Measurements from ENCODE around the gene PRPF6.

PRPF6 gene

GRCh38 chr20:64073476-64074183, 92.7 kb downstream of the PRPF6 start:
- Histone ChIP-seq H3K36me3 (ENCODE audit: insufficient read depth, low read length) (no peaks in the 10 kb centered on the region), H3K4me1 (ENCODE audit: insufficient read depth, low read length) (no peaks in the 10 kb centered on the region; the same call in 1 of the 2 replicates), H3K9ac (ENCODE audit: low read depth, low read length) (no peak overlapping the region), H3K9me3 (ENCODE audit: control insufficient read depth, insufficient read depth, low read length) (no peaks in the 10 kb centered on the region)

- Histone ChIP-seq H3K36me3 (ENCODE audit: insufficient read depth, low read length) (no peaks in the 10 kb centered on the region), H3K4me1 (ENCODE audit: insufficient read depth, low read length) (no peaks in the 10 kb centered on the region; the same call in 1 of the 2 replicates), H3K9me3 (ENCODE audit: control insufficient read depth, insufficient read depth, low read length) (no peaks in the 10 kb centered on the region), H3K9ac (ENCODE audit: low read depth, low read length) (no peak overlapping the region)
Measured at GRCh38 chr20:64074184-64074789, 93.4 kb downstream of the PRPF6 start.

- Histone ChIP-seq H3K4me1 (ENCODE audit: insufficient read depth, low read length) (no peaks in the 10 kb centered on the region; the same call in 1 of the 2 replicates), H3K36me3 (ENCODE audit: insufficient read depth, low read length) (no peaks in the 10 kb centered on the region), H3K9me3 (ENCODE audit: control insufficient read depth, insufficient read depth, low read length) (no peaks in the 10 kb centered on the region), H3K9ac (ENCODE audit: low read depth, low read length) (no peak overlapping the region)
Measured at GRCh38 chr20:64074963-64075362, 94.0 kb downstream of the PRPF6 start.

- no peaks in the 10 kb centered on the region for H3K36me3 ChIP-seq (ENCODE audit: insufficient read depth, low read length)
- no peaks in the 10 kb centered on the region; the same call in 1 of the 2 replicates for H3K4me1 ChIP-seq (ENCODE audit: insufficient read depth, low read length)
- H3K9ac ChIP-seq (ENCODE audit: low read depth, low read length), result no peak overlapping the region
- no peaks in the 10 kb centered on the region for H3K9me3 ChIP-seq (ENCODE audit: control insufficient read depth, insufficient read depth, low read length)
Measured at GRCh38 chr20:64075556-64075955, 94.6 kb downstream of the PRPF6 start.

- no peaks in the 10 kb centered on the region; the same call in 1 of the 2 replicates for H3K4me1 ChIP-seq (ENCODE audit: insufficient read depth, low read length)
- H3K9me3 ChIP-seq (ENCODE audit: control insufficient read depth, insufficient read depth, low read length), result no peaks in the 10 kb centered on the region
- no peaks in the 10 kb centered on the region for H3K36me3 ChIP-seq (ENCODE audit: insufficient read depth, low read length)
- no peak overlapping the region for H3K9ac ChIP-seq (ENCODE audit: low read depth, low read length)
Measured at GRCh38 chr20:64076061-64076997, 95.4 kb downstream of the PRPF6 start.

- Histone ChIP-seq H3K9me3 (ENCODE audit: control insufficient read depth, insufficient read depth, low read length) (no peaks in the 10 kb centered on the region), H3K9ac (ENCODE audit: low read depth, low read length) (no peak overlapping the region), H3K4me1 (ENCODE audit: insufficient read depth, low read length) (peaks cover 1% of the 10 kb centered on the region; the same call in 1 of the 2 replicates), H3K36me3 (ENCODE audit: insufficient read depth, low read length) (no peaks in the 10 kb centered on the region)
Measured at GRCh38 chr20:64077094-64077493, 96.2 kb downstream of the PRPF6 start.

- H3K9ac ChIP-seq (ENCODE audit: low read depth, low read length), result no peak overlapping the region
- peaks cover 6% of the 10 kb centered on the region; the same call in 1 of the 2 replicates for H3K4me1 ChIP-seq (ENCODE audit: insufficient read depth, low read length)
- H3K9me3 ChIP-seq (ENCODE audit: control insufficient read depth, insufficient read depth, low read length), result no peaks in the 10 kb centered on the region
- H3K36me3 ChIP-seq (ENCODE audit: insufficient read depth, low read length), result no peaks in the 10 kb centered on the region
Measured at GRCh38 chr20:64077541-64077875, 96.6 kb downstream of the PRPF6 start.

GRCh38 chr20:64077876-64078551, 97.1 kb downstream of the PRPF6 start:
- Histone ChIP-seq H3K9ac (ENCODE audit: low read depth, low read length) (no peak overlapping the region), H3K9me3 (ENCODE audit: control insufficient read depth, insufficient read depth, low read length) (no peaks in the 10 kb centered on the region), H3K4me1 (ENCODE audit: insufficient read depth, low read length) (peaks cover 6% of the 10 kb centered on the region; the same call in 1 of the 2 replicates)

GRCh38 chr20:64078934-64079272, 98.0 kb downstream of the PRPF6 start:
- H3K9me3 ChIP-seq (ENCODE audit: control insufficient read depth, insufficient read depth, low read length), result no peaks in the 10 kb centered on the region
- H3K9ac ChIP-seq (ENCODE audit: low read depth, low read length), result peak overlapping the region; percentile 72
- H3K4me1 ChIP-seq (ENCODE audit: insufficient read depth, low read length), result peaks cover 6% of the 10 kb centered on the region; the same call in 1 of the 2 replicates

More at GRCh38 chr20:64077876-64078551, 97.1 kb downstream of the PRPF6 start:
- H3K36me3 ChIP-seq (ENCODE audit: insufficient read depth, low read length), result no peaks in the 10 kb centered on the region

GRCh38 chr20:64079273-64080012, 98.5 kb downstream of the PRPF6 start, which contains the start of gene RGS19:
RGS19 (minus strand) TSS chr20:64079518; CDS start chr20:64076886, 2,632 bp downstream.
- H3K9me3 ChIP-seq (ENCODE audit: control insufficient read depth, insufficient read depth, low read length), result no peaks in the 10 kb centered on the region
- peak within 1 kb of the TSS; percentile 72 for H3K9ac ChIP-seq (ENCODE audit: low read depth, low read length)
- peaks cover 7% of the 10 kb centered on the region; the same call in 1 of the 2 replicates for H3K4me1 ChIP-seq (ENCODE audit: insufficient read depth, low read length)
- H3K36me3 ChIP-seq (ENCODE audit: insufficient read depth, low read length), result no peaks in the 10 kb centered on the region

More at GRCh38 chr20:64078934-64079272, 98.0 kb downstream of the PRPF6 start:
- H3K36me3 ChIP-seq (ENCODE audit: insufficient read depth, low read length), result no peaks in the 10 kb centered on the region

GRCh38 chr20:64080013-64080812, 99.3 kb downstream of the PRPF6 start, which contains the start of gene OPRL1:
OPRL1 (plus strand) TSS chr20:64080082; CDS start chr20:64092721, 12,639 bp downstream.
- Histone ChIP-seq H3K9me3 (ENCODE audit: control insufficient read depth, insufficient read depth, low read length) (no peaks in the 10 kb centered on the region), H3K9ac (ENCODE audit: low read depth, low read length) (peak within 1 kb of the TSS; percentile 72), H3K36me3 (ENCODE audit: insufficient read depth, low read length) (no peaks in the 10 kb centered on the region), H3K4me1 (ENCODE audit: insufficient read depth, low read length) (peaks cover 9% of the 10 kb centered on the region; the same call in 1 of the 2 replicates)

- H3K9me3 ChIP-seq (ENCODE audit: control insufficient read depth, insufficient read depth, low read length), result no peaks in the 10 kb centered on the region
- H3K9ac ChIP-seq (ENCODE audit: low read depth, low read length), result peak overlapping the region; percentile 71; the same call in 1 of the 2 replicates
Measured at GRCh38 chr20:64080813-64081623, 100.1 kb downstream of the PRPF6 start.

More at GRCh38 chr20:64080813-64081623, 100.1 kb downstream of the PRPF6 start:
- Histone ChIP-seq H3K36me3 (ENCODE audit: insufficient read depth, low read length) (no peaks in the 10 kb centered on the region), H3K4me1 (ENCODE audit: insufficient read depth, low read length) (peaks cover 9% of the 10 kb centered on the region; the same call in 1 of the 2 replicates)
